OCI-LY1 (cell line): Measurements from ENCODE around the gene AGAP1.

Experiments used
- H2AFZ ChIP-seq: fragments of 200-600 bp; sonication (generic), shearing (Covaris generic); 2 replicates; pipeline ENCODE4 v1.6.0; 2014; ENCODE audit warnings: antibody characterized with exemption, mild to moderate bottlenecking, low read length
- H3F3A ChIP-seq: fragments of 200-600 bp; sonication (generic), shearing (Covaris generic); 2 replicates; pipeline ENCODE4 v1.6.0; 2014; ENCODE audit warnings: mild to moderate bottlenecking, antibody characterized with exemption, low read length, moderate library complexity; ENCODE audit not compliant: insufficient read depth
- H3K27ac ChIP-seq: fragments of 200-600 bp; sonication (generic); 2 replicates; pipeline ENCODE4 v1.5.1; 2014; ENCODE audit warnings: low read length, mixed run types, mild to moderate bottlenecking, low read depth; ENCODE audit not compliant: poor library complexity, severe bottlenecking
- H3K27me3 ChIP-seq: fragments of 200-600 bp; sonication (generic); 2 replicates; pipeline ENCODE4 v1.6.0; 2014; ENCODE audit warnings: antibody characterized with exemption, mild to moderate bottlenecking, low read length, moderate library complexity; ENCODE audit not compliant: insufficient read depth
- H3K36me3 ChIP-seq: fragments of 200-600 bp; sonication (generic); 2 replicates; pipeline ENCODE4 v1.6.1; 2014; ENCODE audit warnings: mild to moderate bottlenecking, antibody characterized with exemption, low read length, moderate library complexity, mixed read lengths; ENCODE audit not compliant: insufficient read depth
- H3K4me1 ChIP-seq: fragments of 200-600 bp; sonication (generic); 2 replicates; pipeline ENCODE4 v1.5.1; 2014; ENCODE audit warnings: mild to moderate bottlenecking, low read length, moderate library complexity; ENCODE audit not compliant: insufficient read depth, severe bottlenecking
- H3K4me2 ChIP-seq: fragments of 200-600 bp; sonication (generic), shearing (Covaris generic); 2 replicates; pipeline ENCODE4 v1.6.1; 2014; ENCODE audit warnings: low read length
- H3K4me3 ChIP-seq: fragments of 200-600 bp; sonication (generic); 2 replicates; pipeline ENCODE4 v1.5.1; 2014; ENCODE audit warnings: low read length, low read depth, mild to moderate bottlenecking, mixed read lengths; ENCODE audit not compliant: poor library complexity, severe bottlenecking
- H3K79me2 ChIP-seq: fragments of 200-600 bp; shearing (Covaris generic); 2 replicates; pipeline ENCODE4 v1.6.1; 2016; ENCODE audit warnings: mixed run types, low read length, mixed read lengths; ENCODE audit not compliant: insufficient read depth
- H3K9ac ChIP-seq: fragments of 200-600 bp; sonication (generic), shearing (Covaris generic); 2 replicates; pipeline ENCODE4 v1.6.1; 2014; ENCODE audit warnings: mild to moderate bottlenecking, low read length, mixed read lengths
- H3K9me2 ChIP-seq: fragments of 200-600 bp; sonication (generic), shearing (Covaris generic); 2 replicates; pipeline ENCODE4 v1.6.1; 2014; ENCODE audit warnings: low read depth, mild to moderate bottlenecking, low read length, mixed read lengths
- H3K9me3 ChIP-seq: fragments of 200-600 bp; shearing (Covaris generic); 2 replicates; pipeline ENCODE4 v1.6.1; 2014; ENCODE audit warnings: low read length, mixed read lengths
- H4K20me1 ChIP-seq: fragments of 200-600 bp; sonication (generic), shearing (Covaris generic); 2 replicates; pipeline ENCODE4 v1.6.0; 2016; ENCODE audit warnings: mild to moderate bottlenecking, low read length; ENCODE audit not compliant: insufficient read depth
- EZH2 ChIP-seq: fragments of 200-600 bp; sonication (generic), shearing (Covaris generic); IDR thresholded peaks from 2 replicates; pipeline ENCODE4 v1.8.0; 2017; ENCODE audit warnings: borderline replicate concordance, mixed run types, mild to moderate bottlenecking, antibody characterized with exemption, low read length, moderate library complexity, mixed read lengths
- TF ChIP-seq, protein P1 (sequence below): fragments of 200-600 bp; sonication (generic), shearing (Covaris generic); IDR thresholded peaks from 2 replicates; pipeline ENCODE4 v1.5.1; 2017; ENCODE audit warnings: mild to moderate bottlenecking, antibody characterized with exemption, low read length, moderate library complexity, mixed read lengths

Gene AGAP1

GRCh38 chr2:235511187-235511661 lies 17.4 kb downstream of the AGAP1 start:
- H4K20me1 ChIP-seq = no peaks in the 10 kb centered on the region
- no peaks in the 10 kb centered on the region for H3K9me3 ChIP-seq
- no peaks in the 10 kb centered on the region for H3K79me2 ChIP-seq
- no peak overlapping the region for H3K9ac ChIP-seq
- no peaks in the 10 kb centered on the region for H3K27me3 ChIP-seq
- no peaks in the 10 kb centered on the region for H3F3A ChIP-seq
- H3K9me2 ChIP-seq = no peaks in the 10 kb centered on the region
- H3K4me3 ChIP-seq = no peak overlapping the region
- no peaks in the 10 kb centered on the region for H3K4me1 ChIP-seq
- H3K36me3 ChIP-seq = no peaks in the 10 kb centered on the region
- H3K27ac ChIP-seq = no peak overlapping the region
- TF ChIP-seq, protein P1, sequence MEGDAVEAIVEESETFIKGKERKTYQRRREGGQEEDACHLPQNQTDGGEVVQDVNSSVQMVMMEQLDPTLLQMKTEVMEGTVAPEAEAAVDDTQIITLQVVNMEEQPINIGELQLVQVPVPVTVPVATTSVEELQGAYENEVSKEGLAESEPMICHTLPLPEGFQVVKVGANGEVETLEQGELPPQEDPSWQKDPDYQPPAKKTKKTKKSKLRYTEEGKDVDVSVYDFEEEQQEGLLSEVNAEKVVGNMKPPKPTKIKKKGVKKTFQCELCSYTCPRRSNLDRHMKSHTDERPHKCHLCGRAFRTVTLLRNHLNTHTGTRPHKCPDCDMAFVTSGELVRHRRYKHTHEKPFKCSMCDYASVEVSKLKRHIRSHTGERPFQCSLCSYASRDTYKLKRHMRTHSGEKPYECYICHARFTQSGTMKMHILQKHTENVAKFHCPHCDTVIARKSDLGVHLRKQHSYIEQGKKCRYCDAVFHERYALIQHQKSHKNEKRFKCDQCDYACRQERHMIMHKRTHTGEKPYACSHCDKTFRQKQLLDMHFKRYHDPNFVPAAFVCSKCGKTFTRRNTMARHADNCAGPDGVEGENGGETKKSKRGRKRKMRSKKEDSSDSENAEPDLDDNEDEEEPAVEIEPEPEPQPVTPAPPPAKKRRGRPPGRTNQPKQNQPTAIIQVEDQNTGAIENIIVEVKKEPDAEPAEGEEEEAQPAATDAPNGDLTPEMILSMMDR = no peak
- TF ChIP-seq EZH2 = no peak
- H2AFZ ChIP-seq = no peak overlapping the region
- H3K4me2 ChIP-seq = no peak overlapping the region

- Histone ChIP-seq H3K27ac (no peak overlapping the region), H3F3A (no peaks in the 10 kb centered on the region), H3K4me3 (no peak overlapping the region), H2AFZ (no peak overlapping the region), H3K27me3 (no peaks in the 10 kb centered on the region), H3K9me2 (no peaks in the 10 kb centered on the region), H3K9me3 (no peaks in the 10 kb centered on the region), H4K20me1 (no peaks in the 10 kb centered on the region), H3K4me2 (no peak overlapping the region), H3K4me1 (no peaks in the 10 kb centered on the region), H3K79me2 (no peaks in the 10 kb centered on the region), H3K9ac (no peak overlapping the region), H3K36me3 (no peaks in the 10 kb centered on the region)
- TF ChIP-seq, protein P1 = no peak
- TF ChIP-seq EZH2 = no peak
Measured at GRCh38 chr2:235511751-235512698, 18.2 kb downstream of the AGAP1 start.

GRCh38 chr2:235512699-235513053 lies 18.8 kb downstream of the AGAP1 start:
- TF ChIP-seq, protein P1 = no peak
- Histone ChIP-seq H3K27ac (no peak overlapping the region), H2AFZ (no peak overlapping the region), H4K20me1 (no peaks in the 10 kb centered on the region), H3K4me1 (no peaks in the 10 kb centered on the region), H3K9ac (no peak overlapping the region), H3K79me2 (no peaks in the 10 kb centered on the region), H3K4me2 (no peak overlapping the region), H3K9me3 (no peaks in the 10 kb centered on the region), H3K4me3 (no peak overlapping the region), H3F3A (no peaks in the 10 kb centered on the region), H3K27me3 (no peaks in the 10 kb centered on the region), H3K36me3 (no peaks in the 10 kb centered on the region), H3K9me2 (no peaks in the 10 kb centered on the region)
